ENCODE results near the gene GRK4.

Gene GRK4

GRCh38 chr4:3019145-3019846 lies 55.9 kb downstream of the GRK4 start:
- DNase-seq (ENCODE audit: low read depth) = no peak
- no peak for TF ChIP-seq MYC (IDR thresholded peaks at IDR 0.05; ENCODE audit: low read depth, low read length)
- TF ChIP-seq POLR2A (IDR thresholded peaks at IDR 0.05; ENCODE audit: extremely low read depth, insufficient read length) = no peak
- no peak for TF ChIP-seq CTCF (IDR thresholded peaks at IDR 0.05; ENCODE audit: low read depth, low read length)
- TF ChIP-seq MAX (IDR thresholded peaks at IDR 0.05; ENCODE audit: low read depth, low read length) = no peak

GRCh38 chr4:3021127-3021526 lies 57.8 kb downstream of the GRK4 start:
- TF ChIP-seq POLR2A (IDR thresholded peaks at IDR 0.05; ENCODE audit: extremely low read depth, insufficient read length) = no peak
- no peak for TF ChIP-seq CTCF (IDR thresholded peaks at IDR 0.05; ENCODE audit: low read depth, low read length)
- TF ChIP-seq MYC (IDR thresholded peaks at IDR 0.05; ENCODE audit: low read depth, low read length) = no peak
- TF ChIP-seq MAX (IDR thresholded peaks at IDR 0.05; ENCODE audit: low read depth, low read length) = no peak
- no peak for DNase-seq (ENCODE audit: low read depth)
- no peak overlapping the region for H3K4me3 ChIP-seq (ENCODE audit: low read depth, low read length)

More at GRCh38 chr4:3019145-3019846, 55.9 kb downstream of the GRK4 start:
- no peak overlapping the region for H3K4me3 ChIP-seq (ENCODE audit: low read depth, low read length)

GRCh38 chr4:3021627-3022026 lies 58.3 kb downstream of the GRK4 start:
- H3K4me3 ChIP-seq (ENCODE audit: low read depth, low read length) = no peak overlapping the region
- DNase-seq (ENCODE audit: low read depth) = no peak
- TF ChIP-seq POLR2A (IDR thresholded peaks at IDR 0.05; ENCODE audit: extremely low read depth, insufficient read length) = no peak

- TF ChIP-seq MAX (IDR thresholded peaks at IDR 0.05; ENCODE audit: low read depth, low read length) = no peak
- no peak for TF ChIP-seq MYC (IDR thresholded peaks at IDR 0.05; ENCODE audit: low read depth, low read length)
- TF ChIP-seq POLR2A (IDR thresholded peaks at IDR 0.05; ENCODE audit: extremely low read depth, insufficient read length) = no peak
- no peak for TF ChIP-seq CTCF (IDR thresholded peaks at IDR 0.05; ENCODE audit: low read depth, low read length)
- no peak overlapping the region for H3K4me3 ChIP-seq (ENCODE audit: low read depth, low read length)
- no peak for DNase-seq (ENCODE audit: low read depth)
Measured at GRCh38 chr4:3022112-3022511, 58.7 kb downstream of the GRK4 start.

- TF ChIP-seq MAX (IDR thresholded peaks at IDR 0.05; ENCODE audit: low read depth, low read length) (no peak), POLR2A (IDR thresholded peaks at IDR 0.05; ENCODE audit: extremely low read depth, insufficient read length) (no peak), MYC (IDR thresholded peaks at IDR 0.05; ENCODE audit: low read depth, low read length) (no peak), CTCF (IDR thresholded peaks at IDR 0.05; ENCODE audit: low read depth, low read length) (no peak)
- DNase-seq (ENCODE audit: low read depth) = no peak
- H3K4me3 ChIP-seq (ENCODE audit: low read depth, low read length) = no peak overlapping the region
Measured at GRCh38 chr4:3022651-3023050, 59.3 kb downstream of the GRK4 start.

GRCh38 chr4:3025881-3026280 lies 62.5 kb downstream of the GRK4 start:
- H3K4me3 ChIP-seq (ENCODE audit: low read depth, low read length) = no peak overlapping the region
- no peak for TF ChIP-seq CTCF (IDR thresholded peaks at IDR 0.05; ENCODE audit: low read depth, low read length)
- TF ChIP-seq MYC (IDR thresholded peaks at IDR 0.05; ENCODE audit: low read depth, low read length) = no peak
- no peak for TF ChIP-seq POLR2A (IDR thresholded peaks at IDR 0.05; ENCODE audit: extremely low read depth, insufficient read length)
- no peak for TF ChIP-seq MAX (IDR thresholded peaks at IDR 0.05; ENCODE audit: low read depth, low read length)
- DNase-seq (ENCODE audit: low read depth) = no peak

Measured in NB4 (cell line).